Endothelial cell of umbilical vein (primary cell): Measurements from ENCODE around the gene VANGL1. TPM values are rescaled to one million over a fixed set of nuclear protein-coding genes. Genes with fewer than 3 reads are reported as not detected.

Source experiments
- BruUV-seq: library from RNA; stranded (reverse); fragments of 400-500 nt; replicated peaks from 2 replicates; lab custom pipeline; 2021; lab: Mats Ljungman, UMichigan
- CTCF ChIA-PET: fragments of 300-600, 350-600 bp; sonication (Branson Sonifier 250); formaldehyde crosslinking; loops from one replicate; lab custom pipeline; 2021; ENCODE audit warnings: antibody characterized with exemption, inconsistent platforms; lab: Charles Lee
- POLR2A ChIA-PET: fragments of 300-600, 350-600 bp; sonication (Branson Sonifier 250); formaldehyde crosslinking; loops from one replicate; lab custom pipeline; 2021; ENCODE audit warnings: antibody characterized with exemption, inconsistent platforms; lab: Charles Lee
- DNase-seq: peaks from one replicate; pipeline ENCODE4 v3.0.0-alpha.2; 2011; ENCODE audit warnings: low read depth, low spot score
- FAIRE-seq: peaks from 2 replicates; lab custom pipeline; 2011; peaks lifted over from hg19 to GRCh38; lab: Jason Lieb, UNC
- H2AFZ ChIP-seq: 2 replicates; pipeline ENCODE4 v1.6.0; 2012; ENCODE audit warnings: low read depth, low read length, control low read depth, inconsistent platforms
- H3K27ac ChIP-seq: 2 replicates; pipeline ENCODE4 v1.5.1; 2011; ENCODE audit warnings: low read depth, mild to moderate bottlenecking, control low read depth, low read length, moderate library complexity; ENCODE audit not compliant: insufficient read depth
- H3K27me3 ChIP-seq, 2 experiments: 2 replicates each; pipeline versions ENCODE4 v1.6.0 to v1.6.1; 2011; ENCODE audit warnings: low read length in 2 of 2, mixed read lengths in 1 of 2; ENCODE audit not compliant: control insufficient read depth in 2 of 2, insufficient read depth in 2 of 2
- H3K36me3 ChIP-seq, 2 experiments: 2 replicates in 1 of 2; 3 replicates in 1 of 2; pipeline ENCODE4 v1.5.1; 2011; ENCODE audit warnings: low read length in 2 of 2, mild to moderate bottlenecking in 1 of 2, moderate library complexity in 1 of 2; ENCODE audit not compliant: control insufficient read depth in 2 of 2, insufficient read depth in 2 of 2; ENCODE audit errors: extremely low read depth in 1 of 2
- H3K4me1 ChIP-seq: 3 replicates; pipeline ENCODE4 v1.5.1; 2011; ENCODE audit warnings: mild to moderate bottlenecking, low read length; ENCODE audit not compliant: control insufficient read depth, insufficient read depth; ENCODE audit errors: extremely low read depth
- H3K4me2 ChIP-seq: 2 replicates; pipeline ENCODE4 v1.6.1; 2011; ENCODE audit warnings: low read length, control low read depth, mixed read lengths; ENCODE audit not compliant: insufficient read depth
- H3K4me3 ChIP-seq, 3 experiments: fragments of 200-600 bp in 1 of 3; sonication (generic), shearing (Covaris generic) in 1 of 3; replicated peaks in 1 of 3; 2 replicates each; pipeline ENCODE4 v1.5.1; 2011 to 2016; ENCODE audit warnings: control low read depth in 3 of 3, low read length in 3 of 3, mild to moderate bottlenecking in 2 of 3, inconsistent platforms in 1 of 3, low read depth in 1 of 3, moderate library complexity in 1 of 3; ENCODE audit not compliant: insufficient read depth in 1 of 3
- H3K79me2 ChIP-seq: 2 replicates; pipeline ENCODE4 v1.6.0; 2012; ENCODE audit warnings: low read length, inconsistent platforms; ENCODE audit not compliant: control insufficient read depth, insufficient read depth
- H3K9ac ChIP-seq: replicated peaks from 2 replicates; pipeline ENCODE3; 2011; ENCODE audit warnings: low read length, control low read depth; ENCODE audit not compliant: insufficient read depth; ENCODE audit errors: extremely low read depth
- H3K9me1 ChIP-seq: replicated peaks from 3 replicates; pipeline ENCODE4 v1.6.0; 2011; ENCODE audit warnings: mild to moderate bottlenecking, low read length; ENCODE audit not compliant: control insufficient read depth, insufficient read depth; ENCODE audit errors: extremely low read depth
- H3K9me3 ChIP-seq: replicated peaks from 2 replicates; pipeline ENCODE4 v1.5.1; 2012; ENCODE audit warnings: low read length, inconsistent platforms; ENCODE audit not compliant: control insufficient read depth, insufficient read depth
- H4K20me1 ChIP-seq: replicated peaks from 2 replicates; pipeline ENCODE3; 2011; ENCODE audit warnings: mild to moderate bottlenecking, low read length; ENCODE audit not compliant: control insufficient read depth, insufficient read depth; ENCODE audit errors: extremely low read depth
- CTCF ChIP-seq, 2 donors: IDR thresholded peaks; 1 replicate in 1 of 2; 2 replicates in 1 of 2; pipeline ENCODE4 v1.5.1; 2011; ENCODE audit warnings: low read length in 2 of 2, mild to moderate bottlenecking in 2 of 2, moderate library complexity in 2 of 2, control low read depth in 1 of 2, inconsistent platforms in 1 of 2, low read depth in 1 of 2; ENCODE audit not compliant: insufficient read depth in 1 of 2; ENCODE audit errors: extremely low read depth in 1 of 2
- EZH2 ChIP-seq: IDR thresholded peaks from 2 replicates; pipeline ENCODE4 v1.6.1; 2012; ENCODE audit warnings: borderline replicate concordance, low read depth, mild to moderate bottlenecking, moderate library complexity, low read length, inconsistent platforms; ENCODE audit not compliant: severe bottlenecking
- FOS ChIP-seq: IDR thresholded peaks from 2 replicates; pipeline ENCODE4 v1.6.1; 2011; ENCODE audit warnings: mild to moderate bottlenecking, low read length, moderate library complexity, borderline replicate concordance; ENCODE audit not compliant: insufficient read depth
- GATA2 ChIP-seq: IDR thresholded peaks from 2 replicates; pipeline ENCODE4 v1.7.0; 2011; ENCODE audit warnings: low read depth, mild to moderate bottlenecking, moderate library complexity, mixed read lengths, low read length; ENCODE audit not compliant: insufficient read length, insufficient read depth
- JUN ChIP-seq: IDR thresholded peaks from 2 replicates; pipeline ENCODE4 v1.6.1; 2011; ENCODE audit warnings: borderline replicate concordance, low read depth; ENCODE audit not compliant: insufficient read length, insufficient read depth
- MAX ChIP-seq: IDR thresholded peaks from 2 replicates; pipeline ENCODE4 v1.6.1; 2011; ENCODE audit not compliant: insufficient read depth, insufficient read length
- MYC ChIP-seq: IDR thresholded peaks from one replicate; pipeline ENCODE4 v1.6.1; 2011; ENCODE audit warnings: mild to moderate bottlenecking, low read depth, low read length
- POLR2A ChIP-seq: IDR thresholded peaks from 2 replicates; pipeline ENCODE4 v1.6.1; 2012; ENCODE audit warnings: low read depth, mild to moderate bottlenecking, control low read depth, low read length
- POLR2AphosphoS5 ChIP-seq: IDR thresholded peaks from 2 replicates; pipeline ENCODE4 v1.6.1; 2012; ENCODE audit warnings: low read depth, mild to moderate bottlenecking, control low read depth, low read length, moderate library complexity; ENCODE audit not compliant: insufficient read depth
- dilution Hi-C: fragments of 300-500 bp; cut with MboI; formaldehyde crosslinking; loops from one replicate; pipeline ENCODE4 v1.15.0; 2019; ENCODE audit warnings: low sequenced_read_pairs; ENCODE audit not compliant: extremely low pct_ligation_motif_present
- intact Hi-C: fragments of 100-400 bp; cut with micrococcal nuclease; formaldehyde crosslinking; loops from one replicate; pipeline ENCODE4 v1.10.0; 2022
- polyA plus RNA-seq, 4 experiments: library from polyadenylated mRNA; depleted of rRNA in 3 of 4; stranded (reverse) in 3 of 4; unstranded in 1 of 4; fragments of >200 nt; gene quantifications; 2 replicates each; pipeline versions ENCODE4 v1.2.1 to v1.2.3, GENCODE V29; 2011 to 2012; ENCODE audit warnings: missing spikeins in 1 of 4
- small RNA-seq: library from RNA; depleted of rRNA; stranded (forward); fragments of <200 nt; gene quantifications from one replicate; pipeline ENCODE3, GENCODE V24; 2012; ENCODE audit warnings: low replicate concordance, low read depth; ENCODE audit not compliant: insufficient read depth, insufficient read length
- total RNA-seq: library from RNA; stranded (reverse); gene quantifications from 2 replicates; pipeline ENCODE4 v1.2.3, GENCODE V29; 2021

The VANGL1 gene
- total and polyA plus RNA-seq, 2 donors (not counting 3 experiments of a cell fraction or from before 2014, with no cell fraction given), result 15.0 to 24.8 TPM

GRCh38 chr1:115746021-115746690 is 104.4 kb downstream of the VANGL1 start:
- Histone ChIP-seq H3K4me3 (no peak overlapping the region), H3K27ac (no peak overlapping the region), H3K27me3 (no peaks in the 10 kb centered on the region), H3K4me1 (no peaks in the 10 kb centered on the region), H3K9me3 (no peaks in the 10 kb centered on the region), H3K36me3 (no peaks in the 10 kb centered on the region), H4K20me1 (no peaks in the 10 kb centered on the region), H3K79me2 (no peaks in the 10 kb centered on the region), H2AFZ (no peak overlapping the region), H3K4me2 (no peak overlapping the region), H3K9me1 (no peaks in the 10 kb centered on the region), H3K9ac (no peak overlapping the region)
- CTCF ChIA-PET, result no interaction called here
- no peak for TF ChIP-seq MAX
- TF ChIP-seq GATA2, result no peak
- TF ChIP-seq POLR2AphosphoS5, result no peak
- no peak for TF ChIP-seq CTCF (IDR thresholded peaks at IDR 0.05; ENCODE audit: extremely low read depth in 1 of 2, insufficient read depth in 1 of 2, low read depth in 1 of 2, low read length in 2 of 2)
- no peak for TF ChIP-seq EZH2
- no peak for TF ChIP-seq POLR2A
- no peak for TF ChIP-seq MYC
- no peak for TF ChIP-seq JUN
- no peak for TF ChIP-seq FOS
- POLR2A ChIA-PET, result no interaction called here
- FAIRE-seq (no peak), DNase-seq (no peak)
- intact Hi-C loops, result no loop called here
- BruUV-seq, result no TSS peak
- dilution Hi-C loops, result no loop called here

Small RNA genes lying within 50 kb of the gene (small RNA-seq; reads per million reads assigned to genes)
- gene RF00406, result 0.88 reads per million
- not detected for gene RN7SL420P

Other genes with a start within 250 kb of the VANGL1 start
- not detected in 2 replicates for gene CASQ2, start 126.7 kb downstream of the VANGL1 start, total RNA-seq
- gene CASQ2, start 126.7 kb downstream of the VANGL1 start, polyA plus RNA-seq, result not detected in 2 replicates
- not detected in 2 replicates for gene NHLH2, start 199.2 kb downstream of the VANGL1 start, total RNA-seq
- gene NHLH2, start 199.2 kb downstream of the VANGL1 start, polyA plus RNA-seq, result not detected in 2 replicates